HG03521 (cell line): ENCODE data around the gene KCNMA1.

Experiments used
- ATAC-seq: cut with Tn5 transposase; IDR thresholded peaks from one replicate; pipeline ENCODE4 v1.9.1; 2021; ENCODE audit warnings: mild to moderate bottlenecking, moderate library complexity; ENCODE audit not compliant: unreplicated experiment

KCNMA1 gene

GRCh38 chr10:76946270-76946669 lies 691.3 kb downstream of the KCNMA1 start:
- ATAC-seq: no peak

- ATAC-seq: no peak
These were observed 692.4 kb downstream of the KCNMA1 start for GRCh38 chr10:76945166-76945565.

GRCh38 chr10:76944640-76945039 lies 693.0 kb downstream of the KCNMA1 start:
- no peak for ATAC-seq

GRCh38 chr10:76942628-76943416 lies 694.8 kb downstream of the KCNMA1 start:
- no peak for ATAC-seq

- ATAC-seq: no peak
These were observed 697.6 kb downstream of the KCNMA1 start for GRCh38 chr10:76939933-76940468.

GRCh38 chr10:76937181-76937600 lies 700.4 kb downstream of the KCNMA1 start:
- ATAC-seq: no peak

GRCh38 chr10:76935941-76936613 lies 701.5 kb downstream of the KCNMA1 start:
- ATAC-seq: no peak

GRCh38 chr10:76928565-76928964 lies 709.0 kb downstream of the KCNMA1 start:
- ATAC-seq: no peak

GRCh38 chr10:76925636-76926405 lies 711.8 kb downstream of the KCNMA1 start:
- ATAC-seq: no peak

- ATAC-seq: no peak
These were observed 714.9 kb downstream of the KCNMA1 start for GRCh38 chr10:76922666-76923065.

GRCh38 chr10:76921383-76922010 lies 716.1 kb downstream of the KCNMA1 start:
- ATAC-seq: no peak

- ATAC-seq: no peak
These were observed 717.0 kb downstream of the KCNMA1 start for GRCh38 chr10:76920581-76920980.

GRCh38 chr10:76918106-76918505 lies 719.5 kb downstream of the KCNMA1 start:
- ATAC-seq: no peak

GRCh38 chr10:76917071-76917470 lies 720.5 kb downstream of the KCNMA1 start:
- no peak for ATAC-seq

GRCh38 chr10:76916536-76916935 lies 721.1 kb downstream of the KCNMA1 start:
- ATAC-seq: no peak

GRCh38 chr10:76915316-76915715 lies 722.3 kb downstream of the KCNMA1 start:
- ATAC-seq: no peak

- ATAC-seq: no peak
These were observed 726.4 kb downstream of the KCNMA1 start for GRCh38 chr10:76911184-76911583.

- ATAC-seq: no peak
These were observed 727.2 kb downstream of the KCNMA1 start for GRCh38 chr10:76910184-76910962.

GRCh38 chr10:76906256-76906655 lies 731.4 kb downstream of the KCNMA1 start:
- ATAC-seq: no peak

GRCh38 chr10:76905251-76905650 lies 732.4 kb downstream of the KCNMA1 start:
- no peak for ATAC-seq
